G401.6 (cell line): ENCODE measurements around the gene DEFB125.
"Not testable (repeated sequence)": the region's sequence is repeated elsewhere in the genome, so short reads cannot be mapped to it uniquely, and the experiment has no call there.

Source experiments
- FAIRE-seq: peaks from 2 replicates; lab custom pipeline; 2012; peaks lifted over from hg19 to GRCh38; lab: Jason Lieb, UNC

Gene DEFB125

GRCh38 chr20:87401-87800 is at the start of gene DEFB125:
TSS of gene DEFB125 (plus strand) at chr20:87672. CDS start at chr20:87710, 38 bp downstream.
- FAIRE-seq: no peak

- FAIRE-seq: no peak
These were observed 27.2 kb upstream of the DEFB125 start for GRCh38 chr20:60035-60918.

- FAIRE-seq: no peak
These were observed 26.2 kb upstream of the DEFB125 start for GRCh38 chr20:61230-61629.

- FAIRE-seq: no peak
These were observed 25.7 kb upstream of the DEFB125 start for GRCh38 chr20:61757-62156.

GRCh38 chr20:62487-62886 is 25.0 kb upstream of the DEFB125 start:
- FAIRE-seq: no peak

GRCh38 chr20:64026-64603 is 23.4 kb upstream of the DEFB125 start:
- no peak for FAIRE-seq

GRCh38 chr20:64766-65322 is 22.6 kb upstream of the DEFB125 start:
- FAIRE-seq: no peak

- no peak for FAIRE-seq
These were observed 10.2 kb upstream of the DEFB125 start for GRCh38 chr20:77231-77630.

GRCh38 chr20:78338-78737 is 9.1 kb upstream of the DEFB125 start:
- FAIRE-seq: no peak

GRCh38 chr20:79565-79964 is 7.9 kb upstream of the DEFB125 start:
- no peak for FAIRE-seq

GRCh38 chr20:90651-91050 is 3.2 kb downstream of the DEFB125 start:
- FAIRE-seq: no peak

- FAIRE-seq: no peak
These were observed 6.2 kb downstream of the DEFB125 start for GRCh38 chr20:93641-94040.

- FAIRE-seq: no peak
These were observed 7.7 kb downstream of the DEFB125 start for GRCh38 chr20:95215-95614.

- not testable (repeated sequence) for FAIRE-seq
These were observed 10.2 kb downstream of the DEFB125 start for GRCh38 chr20:97691-98090.

- no peak for FAIRE-seq
These were observed 14.5 kb downstream of the DEFB125 start for GRCh38 chr20:101975-102374.

- no peak for FAIRE-seq
These were observed 16.0 kb downstream of the DEFB125 start for GRCh38 chr20:103456-103855.

- FAIRE-seq: no peak
These were observed 24.9 kb downstream of the DEFB125 start for GRCh38 chr20:112396-112795.

- no peak for FAIRE-seq
These were observed 30.0 kb downstream of the DEFB125 start for GRCh38 chr20:117518-117917.

GRCh38 chr20:129786-130323 is 42.4 kb downstream of the DEFB125 start:
- FAIRE-seq: not testable (repeated sequence)

- FAIRE-seq: no peak
These were observed 50.4 kb downstream of the DEFB125 start for GRCh38 chr20:137668-138490.

GRCh38 chr20:142290-142689 is 54.8 kb downstream of the DEFB125 start, which contains the start of gene DEFB126:
TSS of gene DEFB126 (plus strand) at chr20:142590. CDS start at chr20:142629, 39 bp downstream.
- no peak for FAIRE-seq

- no peak for FAIRE-seq
These were observed 58.4 kb downstream of the DEFB125 start for GRCh38 chr20:145877-146276.
